HepG2 (cell line): ENCODE data around the gene NAPB. TPM values are rescaled to one million over a fixed set of nuclear protein-coding genes. Genes with fewer than 3 reads are reported as not detected.
A peak's percentile ranks its signal among the peaks of the same experiment; 100 is the strongest.

Source experiments
- ARID5B ChIP-seq: IDR thresholded peaks from 2 replicates; pipeline ENCODE4 v1.4.0; 2020; ENCODE audit warnings: mild to moderate bottlenecking, missing genetic modification reagents
- ARNTL ChIP-seq: sonication (generic); formaldehyde crosslinking; IDR thresholded peaks from 2 replicates; pipeline ENCODE4 v1.4.0; 2020; ENCODE audit warnings: mild to moderate bottlenecking, missing genetic modification reagents
- BCL6 ChIP-seq: IDR thresholded peaks from 2 replicates; pipeline ENCODE4 v1.6.1; 2016; ENCODE audit warnings: missing genetic modification reagents, missing compliant biosample characterization
- DMAP1 ChIP-seq: IDR thresholded peaks from 2 replicates; pipeline ENCODE4 v1.6.1; 2016
- FOXO4 ChIP-seq: sonication (generic); formaldehyde crosslinking; conservative IDR thresholded peaks from 2 replicates; pipeline ENCODE4 v1.8.1; 2023; ENCODE audit warnings: missing genetic modification reagents
- NCOR1 ChIP-seq: fragments of 200-600 bp; sonication (generic); IDR thresholded peaks from 2 replicates; pipeline ENCODE4 v1.7.0; 2017; ENCODE audit warnings: antibody characterized with exemption, low read length, borderline replicate concordance
- PREB ChIP-seq: sonication (generic); formaldehyde crosslinking; IDR thresholded peaks from 2 replicates; pipeline ENCODE4 v1.4.0; 2020; ENCODE audit warnings: missing genetic modification reagents
- RERE ChIP-seq: IDR thresholded peaks from 2 replicates; pipeline ENCODE4 v1.6.1; 2016; ENCODE audit warnings: low read depth, missing genetic modification reagents, missing compliant biosample characterization
- REST ChIP-seq, 2 experiments: IDR thresholded peaks; 2 replicates each; pipeline ENCODE4 v1.6.1; 2011 to 2012; ENCODE audit warnings: low read length in 2 of 2, borderline replicate concordance in 1 of 2, low read depth in 1 of 2, mild to moderate bottlenecking in 1 of 2, moderate library complexity in 1 of 2
- SMAD3 ChIP-seq: sonication (generic); formaldehyde crosslinking; IDR thresholded peaks from 2 replicates; pipeline ENCODE4 v1.4.0; 2020; ENCODE audit warnings: missing genetic modification reagents
- TFDP2 ChIP-seq: sonication (generic); formaldehyde crosslinking; IDR thresholded peaks from 2 replicates; pipeline ENCODE4 v1.4.0; 2020; ENCODE audit warnings: missing genetic modification reagents
- polyA plus RNA-seq, 8 experiments: library from polyadenylated mRNA; depleted of rRNA in 3 of 8; stranded (reverse) in 7 of 8; unstranded in 1 of 8; fragments of >200 nt; fragmentation: Illumina TruSeq in 4 of 8; extraction: Trizol in 4 of 8; gene quantifications; 2 replicates each; pipeline versions ENCODE4 v1.2.1 to v1.2.3, GENCODE V29; 2011 to 2016; ENCODE audit warnings: low read depth in 4 of 8, missing spikeins in 1 of 8, mixed read lengths in 1 of 8; ENCODE audit not compliant: insufficient read depth in 1 of 8
- total RNA-seq, 5 experiments: library from RNA; depleted of rRNA; stranded (reverse); fragments of >200 nt; fragmentation: Illumina TruSeq; extraction: Trizol; gene quantifications; 2 replicates each; pipeline ENCODE4 v1.2.3, GENCODE V29; 2016; ENCODE audit warnings: low read depth in 1 of 5

The NAPB gene
- total and polyA plus RNA-seq, 2 of the 13 experiments (the other 11 are each of a cell fraction or from before 2014, with no cell fraction given) = 15.2 to 16.1 TPM

GRCh38 chr20:23412026-23412425, 9.3 kb downstream of the NAPB start (continued):
- TF ChIP-seq ARID5B (CRISPR knock-in tag) = peak; percentile 88
- no peak for TF ChIP-seq RERE
- no peak for TF ChIP-seq NCOR1
- peak; percentile 67 for TF ChIP-seq BCL6 (CRISPR knock-in tag)
- no peak for TF ChIP-seq REST (IDR thresholded peaks at IDR 0.05; ENCODE audit: borderline replicate concordance in 1 of 2, low read depth in 1 of 2, low read length in 2 of 2)
- no peak for TF ChIP-seq PREB (CRISPR knock-in tag)
- no peak for TF ChIP-seq TFDP2 (CRISPR knock-in tag)
- 0 out of 2 replicates have a peak, but pooled peaks have one; percentile 37 for TF ChIP-seq SMAD3
- 0 out of 2 replicates have a peak, but pooled peaks have one; percentile 61 for TF ChIP-seq ARNTL (CRISPR knock-in tag)
- 0 out of 2 replicates have a peak, but pooled peaks have one; percentile 46 for TF ChIP-seq DMAP1 (CRISPR knock-in tag)
- no peak for TF ChIP-seq FOXO4 (CRISPR knock-in tag)
